HG03196 (cell line): ENCODE data around the gene GDAP2.
"Not testable (repeated sequence)": the region's sequence is repeated elsewhere in the genome, so short reads cannot be mapped to it uniquely, and the experiment has no call there.

ENCODE experiments used
- ATAC-seq: cut with Tn5 transposase; IDR thresholded peaks from one replicate; pipeline ENCODE4 v1.9.1; 2021; ENCODE audit not compliant: unreplicated experiment

The GDAP2 gene

GRCh38 chr1:117904485-117904884 is 24.9 kb downstream of the GDAP2 start:
- no peak for ATAC-seq

GRCh38 chr1:117902944-117903343 is 26.5 kb downstream of the GDAP2 start:
- no peak for ATAC-seq

- ATAC-seq, result no peak
Observed at GRCh38 chr1:117899801-117900200, 29.6 kb downstream of the GDAP2 start.

GRCh38 chr1:117897551-117897950 is 31.9 kb downstream of the GDAP2 start:
- ATAC-seq, result no peak

- peak; percentile 77 for ATAC-seq
Observed at GRCh38 chr1:117895482-117896114, 33.8 kb downstream of the GDAP2 start.

GRCh38 chr1:117894078-117894477 is 35.3 kb downstream of the GDAP2 start:
- ATAC-seq, result no peak

GRCh38 chr1:117892512-117892911 is 36.9 kb downstream of the GDAP2 start:
- no peak for ATAC-seq

GRCh38 chr1:117890452-117890851 is 39.0 kb downstream of the GDAP2 start:
- no peak for ATAC-seq

- ATAC-seq, result no peak
Observed at GRCh38 chr1:117886101-117886795, 43.2 kb downstream of the GDAP2 start.

GRCh38 chr1:117883616-117884015 is 45.8 kb downstream of the GDAP2 start:
- no peak for ATAC-seq

- no peak for ATAC-seq
Observed at GRCh38 chr1:117879284-117879683, 50.1 kb downstream of the GDAP2 start.

- ATAC-seq, result no peak
Observed at GRCh38 chr1:117877823-117878222, 51.6 kb downstream of the GDAP2 start.

GRCh38 chr1:117871013-117871412 is 58.4 kb downstream of the GDAP2 start:
- ATAC-seq, result no peak

- no peak for ATAC-seq
Observed at GRCh38 chr1:117861694-117862093, 67.7 kb downstream of the GDAP2 start.

GRCh38 chr1:117860896-117861610 is 68.4 kb downstream of the GDAP2 start:
- no peak for ATAC-seq

- ATAC-seq, result no peak
Observed at GRCh38 chr1:117859901-117860300, 69.5 kb downstream of the GDAP2 start.

GRCh38 chr1:117857418-117857817 is 72.0 kb downstream of the GDAP2 start:
- no peak for ATAC-seq

- ATAC-seq, result no peak
Observed at GRCh38 chr1:117852853-117853553, 76.4 kb downstream of the GDAP2 start.

GRCh38 chr1:117851687-117852086 is 77.7 kb downstream of the GDAP2 start:
- ATAC-seq, result no peak

- ATAC-seq, result no peak
Observed at GRCh38 chr1:117846674-117847425, 82.6 kb downstream of the GDAP2 start.

GRCh38 chr1:117844478-117844877 is 84.9 kb downstream of the GDAP2 start:
- ATAC-seq, result not testable (repeated sequence)
